Spleen (tissue), 11 donors: ENCODE results near the gene MCF2L. TPM values are rescaled to one million over a fixed set of nuclear protein-coding genes. Genes with fewer than 3 reads are reported as not detected.

Experiments
- DNase-seq: peaks from one replicate; pipeline ENCODE4 v3.0.0-alpha.2; 2020
- H3K27ac ChIP-seq, 8 donors: fragments of 200-600 bp; sonication (generic) in 7 of 8; 1 replicate in 4 of 8; 2 replicates in 4 of 8; pipeline versions ENCODE4 v1.5.0 to v1.8.0; 2016 to 2021; ENCODE audit warnings: inconsistent platforms in 4 of 8, mild to moderate bottlenecking in 4 of 8, moderate library complexity in 1 of 8
- H3K27me3 ChIP-seq, 7 donors: fragments of 200-600 bp; sonication (generic) in 6 of 7; replicated peaks in 1 of 7; 1 replicate in 4 of 7; 2 replicates in 3 of 7; pipeline versions ENCODE4 v1.5.0 to v1.8.0; 2016 to 2021; ENCODE audit warnings: inconsistent platforms in 3 of 7, mild to moderate bottlenecking in 1 of 7
- H3K36me3 ChIP-seq, 6 donors: fragments of 200-600 bp; sonication (generic) in 5 of 6; 1 replicate in 4 of 6; 2 replicates in 2 of 6; pipeline versions ENCODE4 v1.5.0 to v1.8.0; 2016 to 2021; ENCODE audit warnings: inconsistent platforms in 2 of 6
- H3K4me1 ChIP-seq, 6 donors: fragments of 200-600 bp; sonication (generic) in 5 of 6; 1 replicate in 3 of 6; 2 replicates in 3 of 6; pipeline versions ENCODE4 v1.5.0 to v1.8.0; 2016 to 2021; ENCODE audit warnings: inconsistent platforms in 3 of 6
- H3K4me3 ChIP-seq, 8 donors: fragments of 200-600 bp; sonication (generic) in 7 of 8; 1 replicate in 4 of 8; 2 replicates in 4 of 8; pipeline versions ENCODE4 v1.5.0 to v1.8.0; 2016 to 2021; ENCODE audit warnings: inconsistent platforms in 4 of 8, mild to moderate bottlenecking in 4 of 8, moderate library complexity in 2 of 8
- H3K9me3 ChIP-seq, 8 donors: fragments of 200-600 bp; sonication (generic) in 7 of 8; 1 replicate in 4 of 8; 2 replicates in 4 of 8; pipeline versions ENCODE4 v1.5.0 to v1.8.0; 2016 to 2021; ENCODE audit warnings: inconsistent platforms in 4 of 8
- POLR2A ChIP-seq, 3 donors: fragments of 450-650 bp; IDR thresholded peaks; one replicate each; pipeline ENCODE4 v1.5.1; 2017; ENCODE audit warnings: antibody characterized with exemption in 3 of 3, mild to moderate bottlenecking in 1 of 3
- POLR2AphosphoS5 ChIP-seq, 3 donors: sonication (generic); formaldehyde crosslinking; IDR thresholded peaks; one replicate each; pipeline ENCODE4 v1.5.1; 2017; ENCODE audit warnings: antibody characterized with exemption in 3 of 3
- WGBS, 5 donors: extraction: QIAGEN DNeasy Blood & Tissue Kit in 3 of 5; methylation state at CpG; one replicate each; pipeline versions ENCODE4 v1.1.5 to v1.1.7; 2013 to 2018; 5-methylcytosine and 5-hydroxymethylcytosine counted together
- intact Hi-C: fragments of 100-400 bp; cut with DNase I; formaldehyde crosslinking; loops from one replicate; pipeline ENCODE4 v1.15.0; 2023; ENCODE audit warnings: low total_unique reads
- polyA plus RNA-seq, 3 donors: library from polyadenylated mRNA; stranded (reverse); fragments of 200-250 nt; gene quantifications; one replicate each; pipeline ENCODE4 v1.2.1, GENCODE V29; 2013
- total RNA-seq, 7 donors: library from RNA; depleted of rRNA in 3 of 7; stranded (reverse); fragments of >200 nt in 3 of 7; fragmentation: NEBNext Ultra II Directional in 4 of 7; extraction: Animal tissue kit (Norgen Biotek cat#: 25700) in 4 of 7; gene quantifications; one replicate each; pipeline versions ENCODE4 v1.1.0 to v1.2.1, GENCODE V29; 2016 to 2021
- TF ChIP-seq, protein P1 (sequence below), 11 experiments: fragments of 200-600 bp in 7 of 11; fragments of 450-650 bp in 4 of 11; sonication (generic) in 4 of 11; IDR thresholded peaks in 8 of 11; conservative IDR thresholded peaks in 3 of 11; 1 replicate in 7 of 11; 2 replicates in 4 of 11; pipeline versions ENCODE4 v1.4.0 to v1.8.0; 2016 to 2021; ENCODE audit warnings: antibody characterized with exemption in 11 of 11, inconsistent platforms in 4 of 11, mild to moderate bottlenecking in 1 of 11
- donor health status: healthy with polysubstance abuse.
- donor health status: DM: no; HTN: no; CAD: no; lungs with moderate emphysema.
- donor health status: DM: no; HTN: no; CAD: no.
- donor health status: Bipolar disorder and iron deficiency.
- donor health status: healthy.
- donor health status: DM: no; HTN: no; CAD: no.
- donor health status: DM: yes; HTN: yes; CAD: no.

Gene MCF2L
- total and polyA plus RNA-seq, 10 donors = 4.3 to 21.4 (median 13.0) TPM

DNA sequence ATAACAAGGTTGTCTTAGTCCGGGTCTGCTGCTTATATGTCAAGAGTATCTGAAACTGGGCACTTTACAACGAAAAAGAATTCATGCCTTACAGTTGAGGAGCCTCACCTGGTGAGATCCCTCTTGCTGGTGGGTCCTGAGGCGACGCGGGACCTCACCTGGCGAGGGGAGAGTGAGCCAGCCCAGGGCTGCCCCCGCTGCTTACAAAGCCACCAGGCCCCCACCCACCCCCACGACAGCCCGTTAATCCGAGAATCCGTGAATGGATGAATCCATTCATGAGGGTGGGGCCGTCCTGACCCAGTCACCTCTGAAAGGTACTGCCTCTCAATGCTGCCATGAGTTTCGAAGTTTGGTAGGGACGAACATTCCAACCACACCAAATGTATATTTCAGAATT, 82.6 kb downstream of the MCF2L start:
- H3K27ac ChIP-seq = no peak overlapping the region
- intact Hi-C loops = loop anchor here (10.0 kb wide), 1 partner anchor 173 kb away; no protein-coding TSS in a partner anchor
- TF ChIP-seq, protein P1, sequence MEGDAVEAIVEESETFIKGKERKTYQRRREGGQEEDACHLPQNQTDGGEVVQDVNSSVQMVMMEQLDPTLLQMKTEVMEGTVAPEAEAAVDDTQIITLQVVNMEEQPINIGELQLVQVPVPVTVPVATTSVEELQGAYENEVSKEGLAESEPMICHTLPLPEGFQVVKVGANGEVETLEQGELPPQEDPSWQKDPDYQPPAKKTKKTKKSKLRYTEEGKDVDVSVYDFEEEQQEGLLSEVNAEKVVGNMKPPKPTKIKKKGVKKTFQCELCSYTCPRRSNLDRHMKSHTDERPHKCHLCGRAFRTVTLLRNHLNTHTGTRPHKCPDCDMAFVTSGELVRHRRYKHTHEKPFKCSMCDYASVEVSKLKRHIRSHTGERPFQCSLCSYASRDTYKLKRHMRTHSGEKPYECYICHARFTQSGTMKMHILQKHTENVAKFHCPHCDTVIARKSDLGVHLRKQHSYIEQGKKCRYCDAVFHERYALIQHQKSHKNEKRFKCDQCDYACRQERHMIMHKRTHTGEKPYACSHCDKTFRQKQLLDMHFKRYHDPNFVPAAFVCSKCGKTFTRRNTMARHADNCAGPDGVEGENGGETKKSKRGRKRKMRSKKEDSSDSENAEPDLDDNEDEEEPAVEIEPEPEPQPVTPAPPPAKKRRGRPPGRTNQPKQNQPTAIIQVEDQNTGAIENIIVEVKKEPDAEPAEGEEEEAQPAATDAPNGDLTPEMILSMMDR (IDR thresholded peaks at IDR 0.05 in 8 of 11, conservative IDR thresholded peaks at IDR 0.05 in 3 of 11) = no peak
- TF ChIP-seq POLR2AphosphoS5 (IDR thresholded peaks at IDR 0.05) (no peak), POLR2A (IDR thresholded peaks at IDR 0.05) (no peak)
- no peaks in the 10 kb centered on the region for H3K4me1 ChIP-seq
- peaks cover 0 to 8% (median 0%) of the 10 kb centered on the region in 7 donors for H3K27me3 ChIP-seq
- no peaks in the 10 kb centered on the region for H3K9me3 ChIP-seq
- DNase-seq = peak; percentile 21
- H3K36me3 ChIP-seq = peaks cover 0 to 9% (median 0%) of the 10 kb centered on the region in 6 donors
- WGBS, 5 donors = 75 to 95% (median 91%) methylated on average over 11 to 14 of the region's 14 CpGs
- no peak overlapping the region for H3K4me3 ChIP-seq

DNA sequence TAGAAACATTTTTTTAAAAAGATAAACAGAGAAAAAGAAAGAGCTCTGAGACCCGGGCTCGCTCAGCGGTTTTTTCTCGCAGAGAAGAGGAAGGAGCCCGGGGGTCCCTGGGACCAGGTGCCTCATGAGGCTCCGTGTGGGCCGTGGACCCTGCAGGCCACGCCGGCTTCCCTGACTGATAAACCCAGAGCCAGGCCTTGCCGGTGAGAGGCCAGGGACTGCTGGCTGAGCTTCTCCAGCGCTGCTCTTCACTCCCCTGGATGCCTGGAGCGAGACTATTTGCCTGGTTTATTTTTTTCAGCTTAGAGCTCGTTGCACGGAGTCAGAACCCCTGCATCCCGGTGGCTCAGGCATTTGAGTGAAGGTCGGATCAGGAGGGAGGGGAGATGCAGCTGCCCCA, 83.2 kb downstream of the MCF2L start:
- Histone ChIP-seq H3K27ac (no peak overlapping the region), H3K4me1 (no peaks in the 10 kb centered on the region), H3K27me3 (peaks cover 0 to 8% (median 0%) of the 10 kb centered on the region in 7 donors), H3K9me3 (no peaks in the 10 kb centered on the region), H3K36me3 (peaks cover 0 to 4% (median 0%) of the 10 kb centered on the region in 6 donors), H3K4me3 (no peak overlapping the region)
- 80 to 87% (median 83%) methylated on average over 16 of the region's 16 CpGs for WGBS, 5 donors
- DNase-seq = peak; percentile 50
- TF ChIP-seq POLR2AphosphoS5 (IDR thresholded peaks at IDR 0.05) = no peak
- intact Hi-C loops = loop anchor here (10.0 kb wide), 1 partner anchor 173 kb away; no protein-coding TSS in a partner anchor

DNA sequence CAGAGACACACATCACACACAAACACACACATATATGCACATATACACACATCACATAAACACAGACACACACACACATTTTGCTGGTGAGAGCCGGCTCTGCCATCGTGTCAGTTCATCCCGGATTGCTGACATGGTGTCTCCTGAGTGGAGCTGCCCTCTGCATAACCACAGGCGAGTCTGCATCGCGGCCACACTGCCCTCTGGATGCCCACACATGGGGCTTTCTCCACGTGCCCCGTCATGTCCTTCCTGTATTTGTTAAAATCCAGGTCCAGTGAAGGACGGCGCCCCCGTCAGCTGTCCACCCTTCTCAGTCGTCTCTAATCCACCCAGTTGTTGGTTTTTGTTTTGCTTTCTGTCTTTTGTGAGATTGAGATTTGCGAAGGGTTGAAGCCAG, 84.0 kb downstream of the MCF2L start:
- peaks cover 0 to 8% (median 0%) of the 10 kb centered on the region in 7 donors for H3K27me3 ChIP-seq
- intact Hi-C loops = loop anchor here (10.0 kb wide), 1 partner anchor 172 kb away; no protein-coding TSS in a partner anchor
- H3K36me3 ChIP-seq = peaks cover 0 to 4% (median 0%) of the 10 kb centered on the region in 6 donors
- TF ChIP-seq POLR2A (IDR thresholded peaks at IDR 0.05) = no peak
- TF ChIP-seq, protein P1 (IDR thresholded peaks at IDR 0.05 in 8 of 11, conservative IDR thresholded peaks at IDR 0.05 in 3 of 11) = no peak
- TF ChIP-seq POLR2AphosphoS5 (IDR thresholded peaks at IDR 0.05) = peak in 1 of 3 donors; percentile 49
- WGBS, 5 donors = 73 to 84% (median 81%) methylated on average over 12 to 13 of the region's 13 CpGs
- peak; percentile 76 for DNase-seq
- H3K27ac ChIP-seq = peak overlapping the region in 1 of 8 donors; percentile 38
- H3K9me3 ChIP-seq = peaks cover 0 to 3% (median 0%) of the 10 kb centered on the region in 8 donors
- no peaks in the 10 kb centered on the region for H3K4me1 ChIP-seq
- no peak overlapping the region for H3K4me3 ChIP-seq

DNA sequence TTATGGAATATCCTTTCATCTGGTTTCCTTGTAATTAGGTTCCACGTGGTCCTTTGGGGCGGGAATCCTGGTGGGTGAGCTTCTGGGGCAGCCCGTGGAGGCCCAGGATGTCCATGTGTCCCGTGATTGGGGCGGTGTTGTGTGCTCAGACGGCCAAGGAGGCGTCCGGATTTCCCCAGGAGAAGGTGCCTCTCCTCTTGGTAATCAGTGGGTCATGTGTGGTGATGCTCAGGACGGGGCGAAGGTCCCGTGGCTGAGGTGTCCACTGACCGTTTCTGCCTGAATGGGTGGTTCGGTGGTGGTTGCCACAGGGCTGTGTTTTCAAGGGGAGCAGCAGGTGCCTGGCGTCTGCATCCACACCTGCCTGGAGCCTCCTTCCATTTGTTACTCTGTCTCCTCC, 84.4 kb downstream of the MCF2L start:
- peaks cover 0 to 6% (median 0%) of the 10 kb centered on the region in 8 donors for H3K9me3 ChIP-seq
- no peak overlapping the region for H3K4me3 ChIP-seq
- peaks cover 0 to 8% (median 0%) of the 10 kb centered on the region in 7 donors for H3K27me3 ChIP-seq
- TF ChIP-seq, protein P1 (IDR thresholded peaks at IDR 0.05 in 8 of 11, conservative IDR thresholded peaks at IDR 0.05 in 3 of 11) = no peak
- TF ChIP-seq POLR2A (IDR thresholded peaks at IDR 0.05) (no peak), POLR2AphosphoS5 (IDR thresholded peaks at IDR 0.05) (no peak)
- intact Hi-C loops = loop anchor here (10.0 kb wide), 1 partner anchor 171 kb away; no protein-coding TSS in a partner anchor
- 78 to 90% (median 86%) methylated on average over 14 of the region's 14 CpGs for WGBS, 5 donors
- no peaks in the 10 kb centered on the region for H3K4me1 ChIP-seq
- DNase-seq = peak; percentile 60
- peak overlapping the region in 1 of 8 donors; percentile 38 for H3K27ac ChIP-seq
- H3K36me3 ChIP-seq = peaks cover 0 to 4% (median 0%) of the 10 kb centered on the region in 6 donors
